SU-DHL-6 (cell line): ENCODE data around the gene SFPQ.

ENCODE experiments used
- H2AFZ ChIP-seq: fragments of 200-600 bp; sonication (generic); 2 replicates; pipeline ENCODE4 v1.6.1; 2014; ENCODE audit warnings: low read depth, mild to moderate bottlenecking, moderate library complexity, mixed read lengths, antibody characterized with exemption, low read length; ENCODE audit not compliant: severe bottlenecking
- H3F3A ChIP-seq: fragments of 200-600 bp; shearing (Covaris generic); 2 replicates; pipeline ENCODE4 v1.6.0; 2016; ENCODE audit warnings: antibody characterized with exemption, mild to moderate bottlenecking; ENCODE audit not compliant: insufficient read depth
- H3K27ac ChIP-seq: fragments of 200-600 bp; sonication (generic); 2 replicates; pipeline ENCODE4 v1.5.1; 2016; ENCODE audit warnings: low read depth, mild to moderate bottlenecking, low read length, moderate library complexity, mixed read lengths
- H3K27me3 ChIP-seq: fragments of 200-600 bp; sonication (generic), shearing (Covaris generic); 2 replicates; pipeline ENCODE4 v1.6.0; 2014; ENCODE audit warnings: mild to moderate bottlenecking, low read length
- H3K36me3 ChIP-seq: fragments of 200-600 bp; sonication (generic); 2 replicates; pipeline ENCODE4 v1.6.1; 2014; ENCODE audit warnings: mild to moderate bottlenecking, low read length, mixed read lengths
- H3K4me2 ChIP-seq: fragments of 300-600, 200-600 bp; shearing (Covaris generic), sonication (generic); 2 replicates; pipeline ENCODE4 v1.6.0; 2014; ENCODE audit warnings: low read length, low read depth, mild to moderate bottlenecking; ENCODE audit not compliant: poor library complexity, severe bottlenecking
- H3K4me3 ChIP-seq: fragments of 200-600 bp; sonication (generic); 2 replicates; pipeline ENCODE4 v1.5.1; 2014; ENCODE audit warnings: antibody characterized with exemption, low read length, mild to moderate bottlenecking, mixed read lengths; ENCODE audit not compliant: insufficient read depth, poor library complexity, severe bottlenecking
- H3K79me2 ChIP-seq: fragments of 200-600 bp; sonication (generic); 2 replicates; pipeline ENCODE4 v1.6.1; 2014; ENCODE audit warnings: mild to moderate bottlenecking, low read length, moderate library complexity; ENCODE audit not compliant: insufficient read depth
- H3K9ac ChIP-seq: fragments of 200-600 bp; sonication (generic); 2 replicates; pipeline ENCODE4 v1.7.0; 2014; ENCODE audit warnings: mild to moderate bottlenecking, low read length
- H3K9me2 ChIP-seq: fragments of 200-600 bp; sonication (generic); replicated peaks from 2 replicates; pipeline ENCODE4 v1.6.1; 2014; ENCODE audit warnings: low read length; ENCODE audit not compliant: insufficient read depth
- H3K9me3 ChIP-seq: fragments of 200-600 bp; sonication (generic); 2 replicates; pipeline ENCODE4 v1.6.1; 2014; ENCODE audit warnings: low read length, mixed read lengths; ENCODE audit not compliant: insufficient read depth
- H4K20me1 ChIP-seq: fragments of 200-600 bp; sonication (generic); 2 replicates; pipeline ENCODE4 v1.6.1; 2014; ENCODE audit warnings: low read depth, mild to moderate bottlenecking, antibody characterized with exemption, low read length, moderate library complexity, mixed read lengths
- EZH2phosphoT487 ChIP-seq: fragments of 200-600 bp; sonication (generic), shearing (Covaris generic); conservative IDR thresholded peaks from 2 replicates; pipeline ENCODE4 v1.6.1; 2018; ENCODE audit warnings: mild to moderate bottlenecking, antibody characterized with exemption, low read length, moderate library complexity, mixed read lengths
- TF ChIP-seq, protein P1 (sequence below): fragments of 200-600 bp; sonication (generic); IDR thresholded peaks from one replicate; pipeline ENCODE4 v1.5.1; 2017; ENCODE audit warnings: antibody characterized with exemption, mild to moderate bottlenecking, low read length, moderate library complexity; ENCODE audit not compliant: insufficient read depth, poor library complexity, severe bottlenecking

Gene SFPQ

DNA sequence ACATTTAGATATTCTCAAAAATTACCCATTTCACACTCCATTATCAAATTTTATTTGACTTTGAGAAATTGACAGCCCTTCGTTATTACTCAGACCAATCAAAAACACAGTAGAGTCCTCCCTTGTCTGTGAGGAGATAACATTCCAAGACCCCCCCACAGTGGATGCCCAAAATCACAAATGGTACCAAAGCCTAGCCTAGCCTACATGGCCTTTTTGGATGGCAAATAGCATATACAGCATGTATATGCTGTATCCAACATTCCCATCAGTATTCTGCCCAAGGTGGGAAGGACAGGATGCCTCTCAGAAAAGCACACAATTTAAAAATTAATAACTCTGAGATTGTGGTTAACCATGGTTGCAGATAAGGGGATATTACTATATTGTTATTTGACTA lies 17.3 kb downstream of the SFPQ start:
- H3K36me3 ChIP-seq = peaks cover 49% of the 10 kb centered on the region
- H3K79me2 ChIP-seq = peaks cover 19% of the 10 kb centered on the region; the same call in 1 of the 2 replicates
- no peak overlapping the region for H3K9ac ChIP-seq
- no peaks in the 10 kb centered on the region for H3K9me2 ChIP-seq
- no peak for TF ChIP-seq EZH2phosphoT487
- TF ChIP-seq, protein P1, sequence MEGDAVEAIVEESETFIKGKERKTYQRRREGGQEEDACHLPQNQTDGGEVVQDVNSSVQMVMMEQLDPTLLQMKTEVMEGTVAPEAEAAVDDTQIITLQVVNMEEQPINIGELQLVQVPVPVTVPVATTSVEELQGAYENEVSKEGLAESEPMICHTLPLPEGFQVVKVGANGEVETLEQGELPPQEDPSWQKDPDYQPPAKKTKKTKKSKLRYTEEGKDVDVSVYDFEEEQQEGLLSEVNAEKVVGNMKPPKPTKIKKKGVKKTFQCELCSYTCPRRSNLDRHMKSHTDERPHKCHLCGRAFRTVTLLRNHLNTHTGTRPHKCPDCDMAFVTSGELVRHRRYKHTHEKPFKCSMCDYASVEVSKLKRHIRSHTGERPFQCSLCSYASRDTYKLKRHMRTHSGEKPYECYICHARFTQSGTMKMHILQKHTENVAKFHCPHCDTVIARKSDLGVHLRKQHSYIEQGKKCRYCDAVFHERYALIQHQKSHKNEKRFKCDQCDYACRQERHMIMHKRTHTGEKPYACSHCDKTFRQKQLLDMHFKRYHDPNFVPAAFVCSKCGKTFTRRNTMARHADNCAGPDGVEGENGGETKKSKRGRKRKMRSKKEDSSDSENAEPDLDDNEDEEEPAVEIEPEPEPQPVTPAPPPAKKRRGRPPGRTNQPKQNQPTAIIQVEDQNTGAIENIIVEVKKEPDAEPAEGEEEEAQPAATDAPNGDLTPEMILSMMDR = no peak
- no peak overlapping the region for H3K27ac ChIP-seq
- H3F3A ChIP-seq = peaks cover 83% of the 10 kb centered on the region
- no peak overlapping the region for H2AFZ ChIP-seq
- no peaks in the 10 kb centered on the region for H3K27me3 ChIP-seq
- H3K4me2 ChIP-seq = no peak overlapping the region
- H3K9me3 ChIP-seq = no peaks in the 10 kb centered on the region
- H3K4me3 ChIP-seq = no peak overlapping the region
- H4K20me1 ChIP-seq = peaks cover 43% of the 10 kb centered on the region

DNA sequence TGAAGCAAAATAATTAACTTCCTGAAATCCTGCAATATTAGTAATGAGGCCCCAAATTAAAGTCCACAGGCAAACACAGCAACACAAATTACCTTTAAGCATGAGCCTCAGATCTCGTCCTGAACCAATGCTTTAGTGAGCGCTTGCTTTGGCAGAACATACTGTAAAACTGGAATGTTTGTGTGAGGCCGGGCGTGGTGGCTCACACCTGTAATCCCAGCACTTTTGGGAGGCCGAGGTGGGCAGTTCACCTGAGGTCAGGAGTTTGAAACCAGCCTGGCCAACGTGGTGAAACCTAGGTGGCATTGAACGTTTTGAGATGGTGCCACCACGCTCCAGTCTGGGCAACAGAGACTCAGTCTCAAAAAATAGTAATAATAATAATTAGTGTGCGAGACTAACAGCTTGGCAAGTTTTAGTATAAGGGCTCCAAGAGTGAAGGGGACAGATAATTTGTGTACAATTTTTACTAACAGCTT lies 17.8 kb downstream of the SFPQ start:
- Histone ChIP-seq H4K20me1 (peaks cover 38% of the 10 kb centered on the region), H2AFZ (no peak overlapping the region), H3F3A (peaks cover 79% of the 10 kb centered on the region), H3K4me3 (no peak overlapping the region), H3K36me3 (peaks cover 44% of the 10 kb centered on the region), H3K79me2 (peaks cover 17% of the 10 kb centered on the region; the same call in 1 of the 2 replicates), H3K27ac (no peak overlapping the region), H3K27me3 (no peaks in the 10 kb centered on the region), H3K9me2 (no peaks in the 10 kb centered on the region), H3K4me2 (no peak overlapping the region), H3K9ac (no peak overlapping the region), H3K9me3 (no peaks in the 10 kb centered on the region)
- no peak for TF ChIP-seq EZH2phosphoT487
- TF ChIP-seq, protein P1 = no peak

DNA sequence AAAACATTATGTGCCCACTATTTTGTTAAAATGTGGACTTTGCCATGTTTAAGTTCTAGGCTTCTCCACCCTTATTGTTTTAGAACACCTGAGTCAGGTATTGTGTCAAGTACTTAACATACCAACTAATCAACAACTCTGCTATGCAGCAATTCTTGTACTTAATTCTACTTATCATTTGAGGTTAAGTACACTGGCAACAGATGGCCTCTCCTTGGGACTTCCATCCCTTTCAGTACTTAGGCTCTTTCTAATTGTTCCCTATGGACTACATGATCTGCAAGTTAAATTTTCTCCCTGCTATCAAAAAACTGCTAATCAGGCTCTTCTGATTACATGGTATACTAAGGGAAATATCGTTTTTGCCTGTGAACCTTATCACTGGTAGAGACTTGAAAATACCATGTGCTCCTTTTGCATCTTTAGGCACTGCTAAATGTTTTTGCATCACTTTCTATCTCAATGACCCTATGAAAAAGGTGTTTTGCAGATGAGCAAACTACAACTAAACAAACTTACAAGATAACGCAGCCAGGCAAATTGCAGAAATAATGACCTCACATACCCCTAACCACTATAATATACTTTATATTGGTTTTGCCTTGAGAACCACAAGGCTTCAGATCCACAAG lies 18.9 kb downstream of the SFPQ start:
- peaks cover 30% of the 10 kb centered on the region for H4K20me1 ChIP-seq
- H3K36me3 ChIP-seq = peaks cover 33% of the 10 kb centered on the region
- H3K4me2 ChIP-seq = no peak overlapping the region
- 0 out of 2 replicates have a peak, but pooled peaks cover 9% of the 10 kb centered on the region for H3K79me2 ChIP-seq
- no peak overlapping the region for H3K27ac ChIP-seq
- peaks cover 68% of the 10 kb centered on the region for H3F3A ChIP-seq
- H3K27me3 ChIP-seq = no peaks in the 10 kb centered on the region
- no peak overlapping the region for H3K4me3 ChIP-seq
- no peaks in the 10 kb centered on the region for H3K9me3 ChIP-seq
- H2AFZ ChIP-seq = no peak overlapping the region
- no peaks in the 10 kb centered on the region for H3K9me2 ChIP-seq
- TF ChIP-seq, protein P1 = no peak
- H3K9ac ChIP-seq = no peak overlapping the region
